GM18867 (cell line): ENCODE results near the gene IL1RL1.

Experiments used
- ATAC-seq: cut with Tn5 transposase; IDR thresholded peaks from one replicate; pipeline ENCODE4 v1.9.1; 2021; ENCODE audit warnings: mild to moderate bottlenecking, moderate library complexity; ENCODE audit not compliant: unreplicated experiment

Gene IL1RL1

DNA sequence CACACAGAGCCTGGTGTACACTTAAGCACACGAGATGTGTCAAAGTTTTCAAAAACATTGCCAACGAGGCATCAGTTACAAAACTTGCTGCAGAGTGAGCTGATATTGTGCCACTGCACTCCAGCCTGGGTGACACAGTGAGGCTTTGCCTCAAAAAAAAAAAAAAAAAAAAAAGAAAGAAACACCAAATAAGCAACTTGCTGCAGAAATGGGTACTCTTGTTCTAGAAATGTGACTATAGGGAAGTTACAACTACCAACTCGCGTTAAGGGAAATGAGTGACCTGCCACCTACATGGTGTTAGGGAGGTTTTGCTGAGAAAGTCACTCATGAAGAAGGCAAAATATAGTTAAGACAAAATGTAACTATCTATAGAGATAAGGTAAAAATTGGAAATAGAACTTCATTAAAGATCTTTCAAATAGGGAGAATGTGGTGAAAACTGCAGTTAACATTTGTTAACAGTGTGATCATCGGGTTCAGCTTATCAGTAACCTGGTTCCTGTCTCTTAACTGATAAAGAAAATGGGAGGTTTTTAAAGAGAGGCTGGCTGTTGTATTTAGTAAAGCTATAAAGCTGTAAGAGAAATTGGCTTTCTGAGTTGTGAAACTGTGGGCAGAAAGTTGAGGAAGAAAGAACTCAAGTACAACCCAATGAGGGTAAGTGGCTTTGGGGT lies at the start of gene IL1RL1:
Gene IL1RL1, plus strand, starts transcription at position 600 of the 677 bp plus-strand sequence. CDS start 26,702 bp downstream, outside the sequence.
- no peak for ATAC-seq

GRCh38 chr2:102262216-102263129 lies 48.9 kb upstream of the IL1RL1 start:
- ATAC-seq = peak; percentile 51

- ATAC-seq = no peak
Measured at GRCh38 chr2:102264952-102265351, 46.4 kb upstream of the IL1RL1 start.

- ATAC-seq = no peak
Measured at GRCh38 chr2:102266204-102266603, 45.2 kb upstream of the IL1RL1 start.

- no peak for ATAC-seq
Measured at GRCh38 chr2:102267774-102268173, 43.6 kb upstream of the IL1RL1 start.

GRCh38 chr2:102268510-102269199 lies 42.7 kb upstream of the IL1RL1 start:
- no peak for ATAC-seq

- no peak for ATAC-seq
Measured at GRCh38 chr2:102269200-102269524, 42.2 kb upstream of the IL1RL1 start.

DNA sequence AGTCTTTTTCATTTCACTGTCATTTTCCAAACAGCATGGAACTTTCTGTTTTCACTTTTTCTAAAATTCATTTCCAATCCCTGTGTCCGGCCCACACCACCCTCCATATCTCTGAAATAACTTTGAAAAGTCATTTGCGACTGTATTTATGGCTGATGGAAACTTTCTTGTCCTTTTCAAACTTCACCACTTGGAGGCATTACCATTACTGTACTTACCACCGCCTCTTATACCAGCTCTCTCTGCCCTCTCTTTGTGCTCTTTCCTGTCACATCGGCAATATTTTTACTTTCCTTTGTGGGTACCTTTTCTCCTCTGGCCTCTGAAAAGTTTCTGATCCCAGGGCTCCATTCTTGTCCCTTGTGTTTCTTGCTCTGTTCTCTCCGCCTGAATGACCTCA lies 39.5 kb upstream of the IL1RL1 start:
- no peak for ATAC-seq

DNA sequence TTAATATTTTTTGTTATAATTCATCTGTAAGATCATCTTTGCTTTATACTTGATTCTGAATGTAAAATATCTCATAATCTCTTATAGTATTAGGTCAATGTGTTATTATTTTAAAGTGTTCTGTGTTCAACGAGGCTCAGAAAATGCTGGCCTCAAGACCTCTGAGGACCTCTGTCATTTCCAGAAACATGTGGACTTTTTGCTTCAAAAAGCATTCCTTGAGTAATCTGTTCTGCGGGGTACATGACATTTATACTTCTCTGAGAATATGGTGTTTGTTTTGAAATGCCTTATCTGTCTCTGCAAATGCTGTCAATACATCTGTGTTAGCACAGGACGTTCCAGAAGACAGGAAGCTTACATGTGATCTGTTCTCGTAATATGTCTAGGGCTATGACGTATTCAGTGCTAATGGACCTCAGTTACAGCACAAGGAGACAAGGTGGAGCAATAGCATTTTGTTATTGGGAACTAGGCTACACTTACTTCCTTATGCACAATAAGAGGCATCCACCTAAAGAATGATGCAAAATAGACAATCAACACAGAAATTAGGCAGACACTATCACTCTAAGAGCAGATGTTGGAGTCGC lies 37.6 kb upstream of the IL1RL1 start:
- no peak for ATAC-seq

GRCh38 chr2:102276549-102277201 lies 34.7 kb upstream of the IL1RL1 start:
- ATAC-seq = no peak

DNA sequence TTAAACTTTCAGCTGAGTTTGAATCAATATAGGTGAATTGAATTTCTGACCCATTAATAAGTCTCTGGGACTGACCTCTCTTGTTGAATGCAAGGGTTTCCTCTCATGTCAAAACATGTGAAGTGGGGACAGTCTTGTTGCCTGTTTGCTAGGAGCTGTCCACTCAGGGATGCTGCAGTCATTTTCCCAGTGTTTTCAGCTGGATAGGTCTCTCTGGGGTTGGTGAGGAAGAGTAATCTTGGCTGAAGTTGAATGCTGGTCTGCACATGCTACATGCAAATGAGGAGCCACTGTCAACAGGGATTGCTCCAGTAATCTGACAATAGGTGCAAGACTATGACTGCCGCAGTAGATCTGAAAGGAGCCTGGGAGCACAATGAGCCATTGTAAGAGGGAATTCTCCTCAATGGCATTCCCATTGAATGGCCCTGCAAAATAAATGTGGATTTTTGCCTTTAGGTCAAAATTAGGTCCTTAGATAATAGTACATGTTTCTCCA lies 34.1 kb upstream of the IL1RL1 start:
- ATAC-seq = no peak

DNA sequence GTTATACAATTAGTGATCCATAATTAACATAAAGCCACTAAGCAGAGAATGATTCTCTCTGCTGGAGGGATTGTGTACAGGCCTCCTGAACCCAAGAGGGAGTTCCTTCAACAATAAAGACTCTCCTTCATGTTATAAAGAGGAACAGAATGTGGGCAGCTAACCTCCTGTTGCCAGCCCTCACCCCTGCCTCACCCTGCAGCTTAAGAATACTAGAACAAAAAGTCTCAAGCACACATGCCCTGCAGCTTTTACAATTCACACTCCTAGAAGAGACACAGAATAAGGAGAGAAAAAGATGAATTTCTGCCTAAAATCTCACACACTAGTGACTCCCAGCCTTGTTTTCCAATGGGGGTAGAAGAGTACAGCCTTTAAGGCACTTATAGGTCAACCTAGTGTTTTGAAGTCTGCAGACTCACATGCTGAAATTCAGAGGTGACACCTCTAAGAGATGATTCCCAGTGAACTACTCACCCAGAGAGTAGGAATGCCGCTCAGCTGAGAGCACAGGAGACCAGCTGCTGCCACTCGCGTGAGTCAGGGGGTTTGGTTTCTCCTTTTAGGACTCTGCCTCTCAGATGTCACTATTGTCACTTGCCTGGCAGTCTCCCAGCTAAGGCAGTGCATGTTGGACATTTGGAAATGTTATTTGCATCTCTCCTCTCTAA lies 32.5 kb upstream of the IL1RL1 start:
- ATAC-seq = no peak

DNA sequence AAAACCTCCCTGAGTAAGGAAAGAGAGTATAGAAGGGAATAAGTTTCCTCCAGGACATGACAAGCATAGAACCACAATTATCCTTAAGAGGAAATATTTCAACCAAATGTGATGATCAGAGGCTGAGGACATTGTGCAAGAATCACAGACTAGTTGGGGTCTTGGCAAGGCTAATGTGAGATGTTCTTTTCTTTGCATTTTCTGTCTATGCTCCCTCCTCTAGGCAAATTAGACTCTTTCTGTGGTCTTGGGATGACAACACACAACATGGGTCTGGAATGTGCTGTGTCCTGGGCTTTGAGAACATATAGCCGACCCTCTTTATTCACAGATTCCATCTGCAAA lies 32.0 kb upstream of the IL1RL1 start:
- ATAC-seq = no peak

GRCh38 chr2:102282678-102283091 lies 28.7 kb upstream of the IL1RL1 start:
- no peak for ATAC-seq

DNA sequence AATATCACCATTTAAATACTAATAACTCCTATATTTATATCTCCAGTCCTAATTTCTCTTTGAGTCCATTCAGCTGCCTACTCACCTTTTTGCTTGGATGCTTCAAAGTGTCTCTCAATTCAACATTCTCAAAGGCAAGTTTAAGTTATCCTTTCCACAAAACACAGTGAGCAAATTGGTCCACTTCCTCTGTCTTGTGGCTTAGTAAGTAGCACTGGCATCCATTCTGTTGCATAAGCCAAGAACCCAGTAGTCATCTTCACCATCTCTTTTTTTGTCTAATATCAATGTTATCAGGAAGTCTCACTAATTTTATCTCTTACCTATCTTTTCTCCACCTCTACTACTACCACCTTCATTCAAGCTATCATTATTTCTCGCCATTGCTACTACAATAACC lies 27.4 kb upstream of the IL1RL1 start:
- no peak for ATAC-seq

- ATAC-seq = no peak
Measured at GRCh38 chr2:102284611-102285010, 26.8 kb upstream of the IL1RL1 start.

- no peak for ATAC-seq
Measured at GRCh38 chr2:102285368-102285767, 26.0 kb upstream of the IL1RL1 start.

DNA sequence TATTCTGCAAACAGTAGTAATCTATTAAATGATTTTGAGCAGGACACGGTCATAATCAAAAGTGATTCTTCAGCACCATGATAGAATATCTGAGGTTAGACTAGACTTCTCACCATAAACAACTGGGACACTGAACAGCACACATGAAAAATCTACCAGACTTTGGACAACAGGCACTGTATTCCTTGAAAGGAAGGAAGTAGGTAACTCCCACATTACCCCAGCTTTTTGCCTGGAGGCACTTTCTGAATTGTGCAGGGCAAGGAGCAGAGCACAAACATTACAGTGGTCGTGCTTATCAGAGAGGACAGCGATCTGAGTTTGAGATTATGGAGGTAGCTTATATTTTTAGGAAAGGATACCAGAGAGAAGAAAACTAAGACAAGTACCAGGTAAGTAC lies 25.3 kb upstream of the IL1RL1 start:
- no peak for ATAC-seq

DNA sequence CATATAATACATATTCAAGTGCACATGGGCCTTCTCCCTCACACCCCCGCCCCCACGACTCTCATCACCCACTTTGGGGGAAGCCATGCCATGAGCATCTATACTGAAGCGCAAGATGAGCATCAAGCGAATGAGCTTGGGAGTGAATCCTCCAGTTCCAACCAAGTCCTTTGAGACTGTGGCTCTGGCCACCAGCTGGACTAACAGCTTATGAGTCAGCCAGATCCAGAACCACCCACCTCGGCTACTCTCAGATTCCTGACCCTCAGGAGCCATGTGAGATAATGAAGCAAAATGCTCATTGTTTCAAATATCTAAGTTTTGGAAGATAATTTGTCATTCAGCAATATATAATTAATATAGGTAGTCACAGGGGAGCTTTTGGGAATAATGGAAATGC lies 22.2 kb upstream of the IL1RL1 start:
- no peak for ATAC-seq

GRCh38 chr2:102290594-102290993 lies 20.8 kb upstream of the IL1RL1 start:
- ATAC-seq = no peak
